A549 (cell line): ENCODE results near the gene TGM4. TPM values are rescaled to one million over a fixed set of nuclear protein-coding genes. Genes with fewer than 3 reads are reported as not detected.

Experiments used
- ATAC-seq, 2 experiments: fragments of 200-7000 bp in 1 of 2; fragments of >200 bp in 1 of 2; cut with Nextera tagmentation in 1 of 2; cut with Tn5 transposase in 1 of 2; 3 replicates each; pipeline versions ENCODE4 v1.8.0 to v1.9.1; 2018 to 2020; ENCODE audit warnings: mild to moderate bottlenecking in 1 of 2, moderate library complexity in 1 of 2
- CTCF ChIA-PET: fragments of 300-600 bp; sonication (Branson Sonifier 250); formaldehyde crosslinking; extraction: SDS; loops from one replicate; lab custom pipeline; 2021; ENCODE audit warnings: antibody characterized with exemption, inconsistent platforms; lab: Yijun Ruan, JAX
- POLR2A ChIA-PET: fragments of 350-600 bp; formaldehyde crosslinking; extraction: SDS; loops from one replicate; lab custom pipeline; 2021; ENCODE audit warnings: antibody characterized with exemption, inconsistent platforms; lab: Yijun Ruan, JAX
- DNase-seq, 2 experiments: peaks; one replicate each; pipeline versions ENCODE4 v3.0.0 to v3.0.0-alpha.2; 2011 to 2016; ENCODE audit warnings: low read depth in 1 of 2, low spot score in 1 of 2
- FAIRE-seq: peaks from 2 replicates; lab custom pipeline; 2011; peaks lifted over from hg19 to GRCh38; lab: Jason Lieb, UNC
- H3K27ac ChIP-seq, 2 experiments: fragments of >200 bp; sonication (Bioruptor Twin); formaldehyde crosslinking; 3 replicates each; pipeline ENCODE4 v1.5.1; 2016 to 2017
- H3K4me1 ChIP-seq: fragments of >200 bp; sonication (Bioruptor Twin); formaldehyde crosslinking; 3 replicates; pipeline ENCODE4 v1.6.1; 2016
- H3K4me2 ChIP-seq: fragments of >200 bp; sonication (Bioruptor Twin); formaldehyde crosslinking; 3 replicates; pipeline ENCODE4 v1.6.1; 2016
- H3K4me3 ChIP-seq: fragments of >200 bp; sonication (Bioruptor Twin); formaldehyde crosslinking; 3 replicates; pipeline ENCODE4 v1.5.1; 2016
- H3K9me3 ChIP-seq: fragments of >200 bp; sonication (Bioruptor Twin); formaldehyde crosslinking; 3 replicates; pipeline ENCODE4 v1.6.1; 2016
- CBX8 ChIP-seq: fragments of 200-600 bp; sonication (generic); IDR thresholded peaks from 2 replicates; pipeline ENCODE4 v1.6.1; 2016
- CEBPB ChIP-seq, 2 experiments: fragments of >200 bp in 1 of 2; sonication (Bioruptor Twin) in 1 of 2; formaldehyde crosslinking in 1 of 2; IDR thresholded peaks; 2 replicates each; pipeline ENCODE4 v1.6.1; 2012 to 2016
- CHD2 ChIP-seq: fragments of 150-350 bp; IDR thresholded peaks from 2 replicates; pipeline ENCODE4 v1.6.1; 2014; ENCODE audit warnings: low read length; ENCODE audit not compliant: partially characterized antibody
- EHMT2 ChIP-seq: fragments of 200-600 bp; sonication (generic); IDR thresholded peaks from 2 replicates; pipeline ENCODE4 v1.6.1; 2016; ENCODE audit warnings: antibody characterized with exemption, low read depth, mild to moderate bottlenecking, moderate library complexity
- FOSB ChIP-seq: fragments of 250-450 bp; sonication (Bioruptor Pico); IDR thresholded peaks from 2 replicates; pipeline ENCODE4 v1.5.0; 2020; ENCODE audit warnings: mild to moderate bottlenecking, moderate library complexity
- FOSL2 ChIP-seq, 2 experiments: fragments of 450-650 bp in 1 of 2; fragments of >200 bp in 1 of 2; sonication (Bioruptor Twin) in 1 of 2; formaldehyde crosslinking; IDR thresholded peaks; 2 replicates each; pipeline versions ENCODE4 v1.5.0 to v1.6.1; 2016 to 2020; ENCODE audit warnings: mild to moderate bottlenecking in 1 of 2, moderate library complexity in 1 of 2
- FOXS1 ChIP-seq: fragments of 250-450 bp; sonication (Bioruptor Pico); IDR thresholded peaks from 2 replicates; pipeline ENCODE4 v1.5.0; 2020; ENCODE audit warnings: mild to moderate bottlenecking, moderate library complexity
- HEYL ChIP-seq: fragments of 250-450 bp; sonication (Bioruptor Pico); IDR thresholded peaks from 2 replicates; pipeline ENCODE4 v1.8.0; 2021; ENCODE audit warnings: mild to moderate bottlenecking, moderate library complexity
- HOXB5 ChIP-seq: fragments of 250-450 bp; sonication (Bioruptor Pico); IDR thresholded peaks from 2 replicates; pipeline ENCODE4 v1.5.0; 2020; ENCODE audit warnings: mild to moderate bottlenecking, moderate library complexity
- NFE2L2 ChIP-seq: fragments of 150-350 bp; conservative IDR thresholded peaks from 2 replicates; pipeline ENCODE4 v1.6.1; 2014; ENCODE audit warnings: low read length
- RARB ChIP-seq: fragments of 250-450 bp; sonication (Bioruptor Pico); IDR thresholded peaks from 2 replicates; pipeline ENCODE4 v1.8.0; 2021; ENCODE audit warnings: mild to moderate bottlenecking, moderate library complexity
- RCOR1 ChIP-seq: fragments of 150-350 bp; IDR thresholded peaks from 2 replicates; pipeline ENCODE4 v1.6.1; 2014; ENCODE audit warnings: antibody characterized with exemption, low read length, low read depth
- RNF2 ChIP-seq: fragments of 200-600 bp; sonication (generic); IDR thresholded peaks from 2 replicates; pipeline ENCODE4 v1.6.1; 2016; ENCODE audit warnings: low read depth, mild to moderate bottlenecking, antibody characterized with exemption, moderate library complexity, borderline replicate concordance
- SMC3 ChIP-seq: fragments of >200 bp; sonication (Bioruptor Twin); formaldehyde crosslinking; IDR thresholded peaks from 3 replicates; pipeline ENCODE4 v1.6.1; 2018; ENCODE audit warnings: inconsistent platforms
- TP53 ChIP-seq: fragments of 250-450 bp; sonication (Bioruptor Pico); IDR thresholded peaks from 2 replicates; pipeline ENCODE4 v1.5.0; 2021; ENCODE audit warnings: mild to moderate bottlenecking, moderate library complexity
- ZC3H11A ChIP-seq: fragments of 450-650 bp; IDR thresholded peaks from 2 replicates; pipeline ENCODE4 v1.6.1; 2014; ENCODE audit warnings: antibody characterized with exemption, mild to moderate bottlenecking
- ZFP36 ChIP-seq: fragments of 450-650 bp; IDR thresholded peaks from 2 replicates; pipeline ENCODE4 v1.6.1; 2014; ENCODE audit warnings: borderline replicate concordance; ENCODE audit not compliant: partially characterized antibody
- WGBS: methylation state at CpG from one replicate; pipeline ENCODE4 v1.1.6; 2017; ENCODE audit errors: missing lambda C conversion rate; 5-methylcytosine and 5-hydroxymethylcytosine counted together
- polyA plus RNA-seq, 4 experiments: library from polyadenylated mRNA; depleted of rRNA in 3 of 4; stranded (reverse); fragments of >200 nt; fragmentation: RNase III in 1 of 4; extraction: RNeasy Plus Mini Kit Qiagen cat#74134 plus additional on column Dnase treatment in 1 of 4; gene quantifications; 2 replicates in 3 of 4; 3 replicates in 1 of 4; pipeline ENCODE4 v1.2.3, GENCODE V29; 2011 to 2017
- TF ChIP-seq, protein P1 (sequence below): IDR thresholded peaks from 2 replicates; pipeline ENCODE4 v1.6.1; 2012
- TF ChIP-seq, protein P2 (sequence below): fragments of 200-600 bp; sonication (generic); IDR thresholded peaks from 2 replicates; pipeline ENCODE4 v1.6.1; 2016; ENCODE audit warnings: antibody characterized with exemption, mild to moderate bottlenecking, moderate library complexity
- TF ChIP-seq, protein P3 (sequence below): fragments of >200 bp; sonication (Bioruptor Twin); formaldehyde crosslinking; IDR thresholded peaks from 3 replicates; pipeline ENCODE4 v1.5.1; 2016
- TF ChIP-seq, protein P4 (sequence below): fragments of 250-450 bp; sonication (Bioruptor Pico); IDR thresholded peaks from 2 replicates; pipeline ENCODE4 v1.5.0; 2020; ENCODE audit warnings: low read depth, mild to moderate bottlenecking, moderate library complexity
- TF ChIP-seq, protein P5 (sequence below): IDR thresholded peaks from 2 replicates; pipeline ENCODE4 v1.6.1; 2012; ENCODE audit warnings: low read depth, borderline replicate concordance

TGM4 gene
- polyA plus RNA-seq, 2 of the 4 experiments (the other 2 are of a cell fraction), result 0.01 TPM; not detected in 1

DNA sequence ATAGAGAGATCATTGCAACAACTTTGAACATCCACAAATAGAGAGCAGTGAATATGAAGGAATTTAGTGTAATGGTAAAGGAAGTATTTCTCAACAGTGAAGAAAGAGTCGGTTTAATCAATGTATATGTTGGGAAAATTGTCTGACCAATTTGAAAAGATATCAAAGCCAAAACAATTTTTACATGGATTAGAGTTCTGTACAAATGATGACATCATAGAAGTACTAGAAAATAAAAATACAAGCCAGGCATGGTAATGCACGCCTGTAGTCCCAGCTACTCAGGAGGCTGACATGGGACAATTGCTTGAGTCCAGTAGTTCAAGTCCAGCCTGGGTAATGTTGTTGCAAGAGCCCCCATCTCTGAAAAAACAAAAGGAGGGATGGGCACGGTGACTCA lies 38.7 kb upstream of the TGM4 start:
- ChIA-PET CTCF (no interaction called here), POLR2A (no interaction called here)
- no peak for TF ChIP-seq RCOR1
- TF ChIP-seq, protein P1, sequence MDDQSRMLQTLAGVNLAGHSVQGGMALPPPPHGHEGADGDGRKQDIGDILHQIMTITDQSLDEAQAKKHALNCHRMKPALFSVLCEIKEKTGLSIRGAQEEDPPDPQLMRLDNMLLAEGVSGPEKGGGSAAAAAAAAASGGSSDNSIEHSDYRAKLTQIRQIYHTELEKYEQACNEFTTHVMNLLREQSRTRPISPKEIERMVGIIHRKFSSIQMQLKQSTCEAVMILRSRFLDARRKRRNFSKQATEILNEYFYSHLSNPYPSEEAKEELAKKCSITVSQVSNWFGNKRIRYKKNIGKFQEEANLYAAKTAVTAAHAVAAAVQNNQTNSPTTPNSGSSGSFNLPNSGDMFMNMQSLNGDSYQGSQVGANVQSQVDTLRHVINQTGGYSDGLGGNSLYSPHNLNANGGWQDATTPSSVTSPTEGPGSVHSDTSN, result no peak
- TF ChIP-seq, protein P2, sequence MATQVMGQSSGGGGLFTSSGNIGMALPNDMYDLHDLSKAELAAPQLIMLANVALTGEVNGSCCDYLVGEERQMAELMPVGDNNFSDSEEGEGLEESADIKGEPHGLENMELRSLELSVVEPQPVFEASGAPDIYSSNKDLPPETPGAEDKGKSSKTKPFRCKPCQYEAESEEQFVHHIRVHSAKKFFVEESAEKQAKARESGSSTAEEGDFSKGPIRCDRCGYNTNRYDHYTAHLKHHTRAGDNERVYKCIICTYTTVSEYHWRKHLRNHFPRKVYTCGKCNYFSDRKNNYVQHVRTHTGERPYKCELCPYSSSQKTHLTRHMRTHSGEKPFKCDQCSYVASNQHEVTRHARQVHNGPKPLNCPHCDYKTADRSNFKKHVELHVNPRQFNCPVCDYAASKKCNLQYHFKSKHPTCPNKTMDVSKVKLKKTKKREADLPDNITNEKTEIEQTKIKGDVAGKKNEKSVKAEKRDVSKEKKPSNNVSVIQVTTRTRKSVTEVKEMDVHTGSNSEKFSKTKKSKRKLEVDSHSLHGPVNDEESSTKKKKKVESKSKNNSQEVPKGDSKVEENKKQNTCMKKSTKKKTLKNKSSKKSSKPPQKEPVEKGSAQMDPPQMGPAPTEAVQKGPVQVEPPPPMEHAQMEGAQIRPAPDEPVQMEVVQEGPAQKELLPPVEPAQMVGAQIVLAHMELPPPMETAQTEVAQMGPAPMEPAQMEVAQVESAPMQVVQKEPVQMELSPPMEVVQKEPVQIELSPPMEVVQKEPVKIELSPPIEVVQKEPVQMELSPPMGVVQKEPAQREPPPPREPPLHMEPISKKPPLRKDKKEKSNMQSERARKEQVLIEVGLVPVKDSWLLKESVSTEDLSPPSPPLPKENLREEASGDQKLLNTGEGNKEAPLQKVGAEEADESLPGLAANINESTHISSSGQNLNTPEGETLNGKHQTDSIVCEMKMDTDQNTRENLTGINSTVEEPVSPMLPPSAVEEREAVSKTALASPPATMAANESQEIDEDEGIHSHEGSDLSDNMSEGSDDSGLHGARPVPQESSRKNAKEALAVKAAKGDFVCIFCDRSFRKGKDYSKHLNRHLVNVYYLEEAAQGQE, result no peak
- TF ChIP-seq, protein P3, sequence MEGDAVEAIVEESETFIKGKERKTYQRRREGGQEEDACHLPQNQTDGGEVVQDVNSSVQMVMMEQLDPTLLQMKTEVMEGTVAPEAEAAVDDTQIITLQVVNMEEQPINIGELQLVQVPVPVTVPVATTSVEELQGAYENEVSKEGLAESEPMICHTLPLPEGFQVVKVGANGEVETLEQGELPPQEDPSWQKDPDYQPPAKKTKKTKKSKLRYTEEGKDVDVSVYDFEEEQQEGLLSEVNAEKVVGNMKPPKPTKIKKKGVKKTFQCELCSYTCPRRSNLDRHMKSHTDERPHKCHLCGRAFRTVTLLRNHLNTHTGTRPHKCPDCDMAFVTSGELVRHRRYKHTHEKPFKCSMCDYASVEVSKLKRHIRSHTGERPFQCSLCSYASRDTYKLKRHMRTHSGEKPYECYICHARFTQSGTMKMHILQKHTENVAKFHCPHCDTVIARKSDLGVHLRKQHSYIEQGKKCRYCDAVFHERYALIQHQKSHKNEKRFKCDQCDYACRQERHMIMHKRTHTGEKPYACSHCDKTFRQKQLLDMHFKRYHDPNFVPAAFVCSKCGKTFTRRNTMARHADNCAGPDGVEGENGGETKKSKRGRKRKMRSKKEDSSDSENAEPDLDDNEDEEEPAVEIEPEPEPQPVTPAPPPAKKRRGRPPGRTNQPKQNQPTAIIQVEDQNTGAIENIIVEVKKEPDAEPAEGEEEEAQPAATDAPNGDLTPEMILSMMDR, result no peak
- TF ChIP-seq, protein P4, sequence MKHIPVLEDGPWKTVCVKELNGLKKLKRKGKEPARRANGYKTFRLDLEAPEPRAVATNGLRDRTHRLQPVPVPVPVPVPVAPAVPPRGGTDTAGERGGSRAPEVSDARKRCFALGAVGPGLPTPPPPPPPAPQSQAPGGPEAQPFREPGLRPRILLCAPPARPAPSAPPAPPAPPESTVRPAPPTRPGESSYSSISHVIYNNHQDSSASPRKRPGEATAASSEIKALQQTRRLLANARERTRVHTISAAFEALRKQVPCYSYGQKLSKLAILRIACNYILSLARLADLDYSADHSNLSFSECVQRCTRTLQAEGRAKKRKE, result no peak
- no peak for TF ChIP-seq ZFP36
- no peak for TF ChIP-seq ZC3H11A
- FAIRE-seq (no peak), ATAC-seq (no peak), DNase-seq (no peak)
- Histone ChIP-seq H3K27ac (no peak overlapping the region), H3K4me1 (no peaks in the 10 kb centered on the region), H3K4me2 (no peak overlapping the region), H3K4me3 (no peak overlapping the region), H3K9me3 (no peaks in the 10 kb centered on the region)
- WGBS, result 94% methylated on average over 3 of the region's 3 CpGs

DNA sequence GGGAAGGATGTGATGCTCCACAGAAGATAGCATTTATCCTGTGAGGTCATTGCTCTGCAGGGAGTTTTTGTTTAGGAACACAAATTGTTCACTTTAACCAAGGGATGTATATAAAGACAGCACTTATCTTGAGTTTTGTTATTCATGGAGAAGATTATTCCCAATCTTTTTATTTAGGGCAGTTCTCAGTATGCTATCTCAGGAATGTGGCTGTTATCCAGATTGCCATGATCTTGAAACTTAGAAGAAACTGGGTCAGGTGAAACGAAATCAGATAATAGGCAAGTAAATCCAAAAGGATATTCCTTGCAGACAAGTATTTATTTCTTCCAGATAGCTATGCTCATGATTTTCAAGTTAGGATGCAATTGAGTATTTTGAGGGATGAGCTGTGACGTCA lies 32.0 kb upstream of the TGM4 start:
- no peak for ATAC-seq
- ChIA-PET POLR2A (no interaction called here), CTCF (interaction anchor here (0.6 kb wide), 1 partner anchor 79 kb away, joined by 3 read pairs; no protein-coding TSS in a partner anchor)
- Histone ChIP-seq H3K4me3 (no peak overlapping the region), H3K27ac (no peak overlapping the region), H3K4me1 (no peaks in the 10 kb centered on the region), H3K4me2 (no peak overlapping the region), H3K9me3 (no peaks in the 10 kb centered on the region)
- DNase-seq, result no peak
- FAIRE-seq, result no peak
- 92% methylated on average over 2 of the region's 2 CpGs for WGBS
- TF ChIP-seq FOSB (no peak), HEYL (no peak), EHMT2 (no peak), TP53 (CRISPR knock-in tag) (no peak), NFE2L2 (no peak), CBX8 (no peak), ZFP36 (no peak), HOXB5 (CRISPR knock-in tag) (no peak), CEBPB (IDR thresholded peaks at IDR 0.05) (no peak), SMC3 (no peak), RARB (no peak), FOXS1 (no peak), CHD2 (no peak), RNF2 (no peak), FOSL2 (IDR thresholded peaks at IDR 0.05) (no peak), FOSL2 (CRISPR knock-in tag; IDR thresholded peaks at IDR 0.05) (no peak)
- TF ChIP-seq, protein P5, sequence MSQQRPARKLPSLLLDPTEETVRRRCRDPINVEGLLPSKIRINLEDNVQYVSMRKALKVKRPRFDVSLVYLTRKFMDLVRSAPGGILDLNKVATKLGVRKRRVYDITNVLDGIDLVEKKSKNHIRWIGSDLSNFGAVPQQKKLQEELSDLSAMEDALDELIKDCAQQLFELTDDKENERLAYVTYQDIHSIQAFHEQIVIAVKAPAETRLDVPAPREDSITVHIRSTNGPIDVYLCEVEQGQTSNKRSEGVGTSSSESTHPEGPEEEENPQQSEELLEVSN, result no peak
- TF ChIP-seq, protein P1, result no peak
- TF ChIP-seq, protein P3, result no peak
